ENCODE measurements around the gene TSPAN18. TPM values are rescaled to one million over a fixed set of nuclear protein-coding genes. Genes with fewer than 3 reads are reported as not detected.

The TSPAN18 gene
- total RNA-seq, 1 donor from 2014 or later = 5.2 TPM

DNA sequence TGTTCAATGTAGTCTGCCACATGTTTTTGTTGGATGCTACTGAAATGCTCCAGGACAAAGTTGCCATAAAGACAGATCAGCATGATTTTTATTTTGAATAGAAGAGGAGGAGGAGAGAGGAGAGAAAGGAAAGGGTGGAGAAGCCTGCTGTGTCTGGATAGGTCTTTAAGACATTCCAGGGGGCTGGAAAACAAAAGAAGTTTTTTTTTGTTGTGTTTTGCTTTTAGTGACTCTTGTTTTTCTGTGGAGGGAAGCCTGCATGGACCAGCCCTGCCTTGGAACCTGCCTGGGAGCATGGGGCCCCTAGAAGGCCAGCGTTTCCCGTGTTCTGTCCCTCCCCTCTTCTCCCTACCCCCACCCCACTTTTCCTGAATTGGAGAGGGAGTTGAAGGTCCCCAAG lies 2.3 kb downstream of the TSPAN18 start:
- Histone ChIP-seq H3K4me3 (ENCODE audit: low read depth, low read length) (no peak overlapping the region), H3K36me3 (ENCODE audit: control insufficient read depth, insufficient read depth, low read length) (no peaks in the 10 kb centered on the region), H3K27me3 (ENCODE audit: control insufficient read depth, insufficient read depth, low read length) (peaks cover 54% of the 10 kb centered on the region)
- DNase-seq (ENCODE audit: low read depth) = no peak
- TF ChIP-seq, protein P1, sequence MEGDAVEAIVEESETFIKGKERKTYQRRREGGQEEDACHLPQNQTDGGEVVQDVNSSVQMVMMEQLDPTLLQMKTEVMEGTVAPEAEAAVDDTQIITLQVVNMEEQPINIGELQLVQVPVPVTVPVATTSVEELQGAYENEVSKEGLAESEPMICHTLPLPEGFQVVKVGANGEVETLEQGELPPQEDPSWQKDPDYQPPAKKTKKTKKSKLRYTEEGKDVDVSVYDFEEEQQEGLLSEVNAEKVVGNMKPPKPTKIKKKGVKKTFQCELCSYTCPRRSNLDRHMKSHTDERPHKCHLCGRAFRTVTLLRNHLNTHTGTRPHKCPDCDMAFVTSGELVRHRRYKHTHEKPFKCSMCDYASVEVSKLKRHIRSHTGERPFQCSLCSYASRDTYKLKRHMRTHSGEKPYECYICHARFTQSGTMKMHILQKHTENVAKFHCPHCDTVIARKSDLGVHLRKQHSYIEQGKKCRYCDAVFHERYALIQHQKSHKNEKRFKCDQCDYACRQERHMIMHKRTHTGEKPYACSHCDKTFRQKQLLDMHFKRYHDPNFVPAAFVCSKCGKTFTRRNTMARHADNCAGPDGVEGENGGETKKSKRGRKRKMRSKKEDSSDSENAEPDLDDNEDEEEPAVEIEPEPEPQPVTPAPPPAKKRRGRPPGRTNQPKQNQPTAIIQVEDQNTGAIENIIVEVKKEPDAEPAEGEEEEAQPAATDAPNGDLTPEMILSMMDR (IDR thresholded peaks at IDR 0.05; ENCODE audit: insufficient read depth, low read length, poor library complexity, severe bottlenecking) = no peak

DNA sequence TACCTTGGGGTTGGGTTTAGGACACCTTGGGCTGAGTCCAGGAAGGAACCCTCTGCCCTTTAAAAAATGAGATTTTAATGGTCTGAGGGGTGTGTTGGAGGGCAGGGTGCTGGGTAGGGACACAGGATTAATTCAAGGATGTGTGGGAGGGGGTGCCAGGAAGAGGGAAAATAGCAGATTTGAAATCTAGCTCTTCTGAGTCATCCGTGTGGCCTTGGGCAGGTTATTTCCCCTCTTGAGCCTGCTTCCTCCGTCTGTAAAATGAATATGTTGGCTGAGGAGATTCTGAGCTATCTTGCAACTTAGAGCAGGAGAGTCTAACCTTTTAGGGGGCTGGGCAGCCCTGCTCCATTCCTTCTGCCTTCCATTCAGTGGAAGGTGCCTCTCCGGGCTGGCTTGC lies 3.0 kb downstream of the TSPAN18 start:
- TF ChIP-seq, protein P1 (IDR thresholded peaks at IDR 0.05; ENCODE audit: insufficient read depth, low read length, poor library complexity, severe bottlenecking) = no peak
- DNase-seq (ENCODE audit: low read depth) = no peak
- Histone ChIP-seq H3K27me3 (ENCODE audit: control insufficient read depth, insufficient read depth, low read length) (peaks cover 53% of the 10 kb centered on the region), H3K36me3 (ENCODE audit: control insufficient read depth, insufficient read depth, low read length) (no peaks in the 10 kb centered on the region), H3K4me3 (ENCODE audit: low read depth, low read length) (no peak overlapping the region)

DNA sequence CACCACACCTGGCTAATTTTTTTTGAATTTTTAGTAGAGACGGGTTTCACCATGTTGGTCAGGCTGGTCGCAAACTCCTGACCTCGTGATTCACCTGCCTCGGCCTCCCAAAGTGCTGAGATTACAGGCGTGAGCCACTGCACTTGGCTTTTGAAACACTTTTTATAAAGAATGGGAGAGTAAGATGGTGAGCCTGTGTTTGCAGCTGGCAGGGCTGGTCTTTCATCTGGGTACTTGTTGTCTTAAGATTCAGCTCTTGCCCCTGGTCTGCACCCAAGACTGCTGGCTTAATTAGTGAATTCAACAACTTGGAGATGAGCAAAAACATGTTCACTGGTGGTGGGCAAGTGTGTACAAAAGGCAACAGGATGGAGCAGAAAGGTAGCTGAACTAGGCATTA lies 4.0 kb downstream of the TSPAN18 start:
- no peak overlapping the region for H3K4me3 ChIP-seq (ENCODE audit: low read depth, low read length)
- H3K36me3 ChIP-seq (ENCODE audit: control insufficient read depth, insufficient read depth, low read length) = no peaks in the 10 kb centered on the region
- DNase-seq (ENCODE audit: low read depth) = no peak
- TF ChIP-seq, protein P1 (IDR thresholded peaks at IDR 0.05; ENCODE audit: insufficient read depth, low read length, poor library complexity, severe bottlenecking) = no peak
- peaks cover 45% of the 10 kb centered on the region for H3K27me3 ChIP-seq (ENCODE audit: control insufficient read depth, insufficient read depth, low read length)

DNA sequence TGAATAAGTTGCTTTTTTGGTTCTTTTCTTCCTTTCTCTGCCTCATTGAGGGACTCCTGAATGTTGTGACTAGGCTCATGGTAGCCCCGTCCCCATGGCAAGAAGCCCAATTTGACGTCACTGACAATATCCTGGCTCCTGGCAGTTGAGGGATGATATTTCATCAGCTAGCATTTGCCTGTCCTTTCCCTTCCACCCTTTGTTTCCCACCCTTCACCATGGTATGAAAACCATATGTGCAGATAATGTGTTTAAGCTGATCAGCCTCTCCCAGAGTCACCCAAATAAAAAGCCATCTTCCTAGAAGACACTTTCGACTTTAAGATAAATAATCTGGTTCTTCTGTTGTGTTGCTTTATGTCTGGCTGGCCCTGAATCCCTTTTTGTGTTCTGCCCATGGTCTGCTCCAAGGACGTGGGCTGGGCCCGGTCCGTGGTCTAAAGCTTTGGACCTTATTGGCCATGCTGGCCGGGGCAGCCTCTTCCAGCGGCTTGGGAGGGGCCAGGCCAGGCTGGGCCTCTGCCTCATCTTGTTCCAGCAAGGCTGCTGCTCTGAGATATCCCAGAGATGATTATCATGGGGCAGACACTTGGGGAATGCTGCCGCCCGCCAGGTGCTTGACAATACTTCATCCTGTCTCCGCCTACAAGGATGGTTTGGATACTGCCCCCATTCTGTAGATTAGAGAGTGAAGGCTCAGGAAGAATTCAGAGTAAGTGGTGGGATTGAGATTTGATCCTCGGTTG lies 5.1 kb downstream of the TSPAN18 start:
- no peaks in the 10 kb centered on the region for H3K36me3 ChIP-seq (ENCODE audit: control insufficient read depth, insufficient read depth, low read length)
- H3K4me3 ChIP-seq (ENCODE audit: low read depth, low read length) = no peak overlapping the region
- peaks cover 36% of the 10 kb centered on the region for H3K27me3 ChIP-seq (ENCODE audit: control insufficient read depth, insufficient read depth, low read length)
- no peak for DNase-seq (ENCODE audit: low read depth)
- TF ChIP-seq, protein P1 (IDR thresholded peaks at IDR 0.05; ENCODE audit: insufficient read depth, low read length, poor library complexity, severe bottlenecking) = no peak

DNA sequence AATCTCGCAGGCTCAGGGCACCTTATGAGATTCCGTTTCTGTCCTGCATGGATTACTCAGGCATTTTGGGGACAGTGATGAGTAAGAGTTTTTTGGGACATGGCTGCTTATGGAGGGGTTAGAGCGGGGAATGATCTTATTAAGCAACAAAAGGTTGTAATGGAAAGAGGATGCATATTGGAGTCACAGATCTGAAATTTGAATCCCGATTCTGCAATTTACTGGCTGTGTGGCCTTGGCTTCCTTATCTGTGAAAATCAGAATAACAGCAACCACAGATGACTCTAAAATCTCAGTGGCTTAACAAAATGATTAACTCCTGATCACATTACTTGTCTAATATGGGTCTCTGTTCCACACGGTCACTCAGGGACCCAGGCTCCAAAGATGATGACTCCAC lies 5.8 kb downstream of the TSPAN18 start:
- no peak for DNase-seq (ENCODE audit: low read depth)
- H3K36me3 ChIP-seq (ENCODE audit: control insufficient read depth, insufficient read depth, low read length) = no peaks in the 10 kb centered on the region
- TF ChIP-seq, protein P1 (IDR thresholded peaks at IDR 0.05; ENCODE audit: insufficient read depth, low read length, poor library complexity, severe bottlenecking) = no peak
- no peak overlapping the region for H3K4me3 ChIP-seq (ENCODE audit: low read depth, low read length)
- peaks cover 33% of the 10 kb centered on the region for H3K27me3 ChIP-seq (ENCODE audit: control insufficient read depth, insufficient read depth, low read length)

DNA sequence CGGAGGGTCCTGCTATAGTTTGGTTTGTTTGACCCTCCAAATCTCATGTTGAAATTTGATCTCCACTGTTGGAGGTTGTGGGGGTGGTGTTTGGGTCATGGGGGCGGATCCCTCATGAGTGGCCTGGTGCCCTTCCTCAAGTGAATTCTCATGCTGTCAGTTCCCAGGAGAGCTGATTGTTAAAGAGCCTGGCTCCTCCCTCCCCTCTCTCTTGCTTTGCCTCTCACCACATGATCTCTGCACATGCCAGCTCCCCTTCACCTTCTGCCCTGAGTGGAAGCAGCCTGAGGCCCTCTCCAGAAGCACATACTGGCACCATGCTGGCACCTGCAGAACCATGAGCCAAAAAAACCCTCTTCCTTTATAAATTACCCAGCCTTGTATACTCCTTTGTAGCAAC lies 7.1 kb downstream of the TSPAN18 start:
- H3K4me3 ChIP-seq (ENCODE audit: low read depth, low read length) = no peak overlapping the region
- TF ChIP-seq, protein P1 (IDR thresholded peaks at IDR 0.05; ENCODE audit: insufficient read depth, low read length, poor library complexity, severe bottlenecking) = no peak
- no peak for DNase-seq (ENCODE audit: low read depth)
- H3K27me3 ChIP-seq (ENCODE audit: control insufficient read depth, insufficient read depth, low read length) = peaks cover 20% of the 10 kb centered on the region
- H3K36me3 ChIP-seq (ENCODE audit: control insufficient read depth, insufficient read depth, low read length) = no peaks in the 10 kb centered on the region

Data from kidney epithelial cell (primary cell).